Measurements from ENCODE around the gene PGGHG. TPM values are rescaled to one million over a fixed set of nuclear protein-coding genes. Genes with fewer than 3 reads are reported as not detected.

PGGHG gene
- total and polyA plus RNA-seq, 8 donors = 8.9 to 4,700 (median 357) TPM

DNA sequence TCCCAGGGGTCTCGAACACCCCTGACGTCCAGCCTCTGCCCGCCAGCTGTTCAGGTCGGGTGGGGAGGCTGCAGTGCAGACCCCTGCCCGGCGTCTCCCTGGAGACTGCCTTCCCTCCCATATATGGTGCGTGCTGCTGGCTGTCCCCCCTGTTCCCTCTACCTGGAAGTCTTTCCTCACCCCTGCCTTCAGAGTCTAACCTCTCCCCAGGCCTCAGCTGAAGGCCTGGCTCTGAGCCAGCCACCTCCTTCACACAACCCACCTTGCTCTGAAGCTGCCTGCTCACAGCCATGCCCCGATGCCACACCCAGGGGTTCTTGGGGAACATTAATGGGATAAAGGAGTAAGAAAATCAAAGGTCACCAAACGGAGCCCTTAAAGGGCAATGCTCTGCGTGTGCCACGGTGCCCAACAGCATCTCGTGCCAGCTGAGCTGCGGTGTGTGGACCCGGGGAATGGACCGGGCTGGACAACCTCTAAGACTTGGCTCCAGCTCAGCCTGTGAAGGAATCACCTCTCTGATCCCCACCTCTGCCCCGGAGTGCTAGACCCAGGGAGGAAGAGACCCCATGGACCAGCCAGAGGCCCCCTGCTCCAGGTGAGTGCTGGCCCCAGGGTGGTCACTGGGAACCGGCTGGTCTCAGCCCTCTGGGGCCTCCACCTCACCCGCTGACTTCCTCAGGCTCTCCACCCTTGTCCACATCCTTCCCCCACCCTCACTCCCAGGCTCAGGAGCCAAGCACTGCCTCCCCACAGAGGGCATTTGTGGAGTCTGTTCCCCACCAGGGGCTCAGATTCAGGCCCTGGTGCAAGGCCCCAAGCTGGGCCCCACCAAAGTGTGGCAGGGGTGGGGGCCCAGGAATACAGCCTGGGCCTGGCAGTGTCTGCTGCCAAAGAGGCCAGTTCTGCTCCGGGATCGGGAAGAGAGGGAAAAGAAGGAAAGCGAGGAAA lies 10.7 kb upstream of the PGGHG start, which contains the start of gene NLRP6:
TSS of gene NLRP6 (plus strand) at position 407 of the 951 bp plus-strand sequence. CDS start at position 570, 163 bp downstream.
- Histone ChIP-seq H3K4me3 (peak within 1 kb of the TSS in 1 of 4 donors; percentile 41), H3K27ac (no peak within 1 kb of the TSS), H3K4me1 (peaks cover 0 to 20% (median 0%) of the 10 kb centered on the region in 3 donors), H3K27me3 (peaks cover 0 to 28% (median 14%) of the 10 kb centered on the region in 4 donors), H3K36me3 (no peaks in the 10 kb centered on the region), H3K9me3 (no peaks in the 10 kb centered on the region)
- DNase-seq = peak in 3 of 6 donors; percentile 7 to 71 (median 32)
- TF ChIP-seq, protein P1, sequence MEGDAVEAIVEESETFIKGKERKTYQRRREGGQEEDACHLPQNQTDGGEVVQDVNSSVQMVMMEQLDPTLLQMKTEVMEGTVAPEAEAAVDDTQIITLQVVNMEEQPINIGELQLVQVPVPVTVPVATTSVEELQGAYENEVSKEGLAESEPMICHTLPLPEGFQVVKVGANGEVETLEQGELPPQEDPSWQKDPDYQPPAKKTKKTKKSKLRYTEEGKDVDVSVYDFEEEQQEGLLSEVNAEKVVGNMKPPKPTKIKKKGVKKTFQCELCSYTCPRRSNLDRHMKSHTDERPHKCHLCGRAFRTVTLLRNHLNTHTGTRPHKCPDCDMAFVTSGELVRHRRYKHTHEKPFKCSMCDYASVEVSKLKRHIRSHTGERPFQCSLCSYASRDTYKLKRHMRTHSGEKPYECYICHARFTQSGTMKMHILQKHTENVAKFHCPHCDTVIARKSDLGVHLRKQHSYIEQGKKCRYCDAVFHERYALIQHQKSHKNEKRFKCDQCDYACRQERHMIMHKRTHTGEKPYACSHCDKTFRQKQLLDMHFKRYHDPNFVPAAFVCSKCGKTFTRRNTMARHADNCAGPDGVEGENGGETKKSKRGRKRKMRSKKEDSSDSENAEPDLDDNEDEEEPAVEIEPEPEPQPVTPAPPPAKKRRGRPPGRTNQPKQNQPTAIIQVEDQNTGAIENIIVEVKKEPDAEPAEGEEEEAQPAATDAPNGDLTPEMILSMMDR (IDR thresholded peaks at IDR 0.05) = no peak
- WGBS, 2 donors = 76 to 78% methylated on average over 21 of the region's 21 CpGs
- intact Hi-C loops (cut with DNase I) = no loop called here
- no peak for FAIRE-seq
- no peak for ATAC-seq

- Histone ChIP-seq H3K4me3 (peak overlapping the region in 2 of 4 donors; percentile 20 to 41), H3K4me1 (peaks cover 0 to 20% (median 0%) of the 10 kb centered on the region in 3 donors), H3K36me3 (no peaks in the 10 kb centered on the region), H3K27me3 (peaks cover 0 to 32% (median 14%) of the 10 kb centered on the region in 4 donors), H3K9me3 (no peaks in the 10 kb centered on the region), H3K27ac (no peak overlapping the region)
- ATAC-seq = peak in 2 of 4 donors; percentile 1 to 14
- WGBS, 2 donors = 18 to 20% methylated on average over 55 to 97 of the region's 97 CpGs
- TF ChIP-seq, protein P1 (IDR thresholded peaks at IDR 0.05) = no peak
- intact Hi-C loops (cut with DNase I) = no loop called here
- FAIRE-seq = no peak
- peak in 5 of 6 donors; percentile 11 to 82 (median 41) for DNase-seq
Measured at GRCh38 chr11:279040-279965, 9.6 kb upstream of the PGGHG start.

GRCh38 chr11:279966-280705 lies 8.8 kb upstream of the PGGHG start:
- DNase-seq (peak; percentile 54 to 92 (median 78)), ATAC-seq (peak; percentile 75 to 89 (median 82)), FAIRE-seq (no peak)
- Histone ChIP-seq H3K27ac (no peak overlapping the region), H3K9me3 (no peaks in the 10 kb centered on the region), H3K36me3 (no peaks in the 10 kb centered on the region), H3K4me3 (peak overlapping the region in 3 of 4 donors; percentile 10 to 41 (median 20)), H3K4me1 (peaks cover 0 to 20% (median 0%) of the 10 kb centered on the region in 3 donors), H3K27me3 (peaks cover 0 to 32% (median 14%) of the 10 kb centered on the region in 4 donors)
- WGBS, 2 donors = 1 to 3% methylated on average over 58 to 85 of the region's 85 CpGs
- TF ChIP-seq, protein P1 (IDR thresholded peaks at IDR 0.05) = no peak
- intact Hi-C loops (cut with DNase I) = no loop called here

DNA sequence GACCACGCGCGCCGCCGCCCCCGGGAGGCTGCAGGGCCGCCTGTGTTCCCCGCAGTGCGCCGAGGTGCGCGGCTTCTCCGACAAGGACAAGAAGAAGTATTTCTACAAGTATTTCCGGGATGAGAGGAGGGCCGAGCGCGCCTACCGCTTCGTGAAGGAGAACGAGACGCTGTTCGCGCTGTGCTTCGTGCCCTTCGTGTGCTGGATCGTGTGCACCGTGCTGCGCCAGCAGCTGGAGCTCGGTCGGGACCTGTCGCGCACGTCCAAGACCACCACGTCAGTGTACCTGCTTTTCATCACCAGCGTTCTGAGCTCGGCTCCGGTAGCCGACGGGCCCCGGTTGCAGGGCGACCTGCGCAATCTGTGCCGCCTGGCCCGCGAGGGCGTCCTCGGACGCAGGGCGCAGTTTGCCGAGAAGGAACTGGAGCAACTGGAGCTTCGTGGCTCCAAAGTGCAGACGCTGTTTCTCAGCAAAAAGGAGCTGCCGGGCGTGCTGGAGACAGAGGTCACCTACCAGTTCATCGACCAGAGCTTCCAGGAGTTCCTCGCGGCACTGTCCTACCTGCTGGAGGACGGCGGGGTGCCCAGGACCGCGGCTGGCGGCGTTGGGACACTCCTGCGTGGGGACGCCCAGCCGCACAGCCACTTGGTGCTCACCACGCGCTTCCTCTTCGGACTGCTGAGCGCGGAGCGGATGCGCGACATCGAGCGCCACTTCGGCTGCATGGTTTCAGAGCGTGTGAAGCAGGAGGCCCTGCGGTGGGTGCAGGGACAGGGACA lies 8.0 kb upstream of the PGGHG start:
- Histone ChIP-seq H3K4me3 (peak overlapping the region in 1 of 4 donors; percentile 41), H3K9me3 (no peaks in the 10 kb centered on the region), H3K27me3 (peaks cover 0 to 32% (median 14%) of the 10 kb centered on the region in 4 donors), H3K27ac (no peak overlapping the region), H3K36me3 (no peaks in the 10 kb centered on the region), H3K4me1 (peaks cover 0 to 20% (median 0%) of the 10 kb centered on the region in 3 donors)
- peak in 3 of 4 donors; percentile 2 to 6 (median 4) for ATAC-seq
- intact Hi-C loops (cut with DNase I) = no loop called here
- no peak for FAIRE-seq
- TF ChIP-seq, protein P1 (IDR thresholded peaks at IDR 0.05) = no peak
- DNase-seq = peak in 3 of 6 donors; percentile 9 to 79 (median 23)
- WGBS, 2 donors = 10 to 11% methylated on average over 65 to 79 of the region's 79 CpGs
